HG02885 (cell line): ENCODE results near the gene UNC5CL.

Source experiments
- ATAC-seq: cut with Tn5 transposase; IDR thresholded peaks from one replicate; pipeline ENCODE4 v1.9.1; 2021; ENCODE audit warnings: mild to moderate bottlenecking; ENCODE audit not compliant: unreplicated experiment, poor library complexity

UNC5CL gene

DNA sequence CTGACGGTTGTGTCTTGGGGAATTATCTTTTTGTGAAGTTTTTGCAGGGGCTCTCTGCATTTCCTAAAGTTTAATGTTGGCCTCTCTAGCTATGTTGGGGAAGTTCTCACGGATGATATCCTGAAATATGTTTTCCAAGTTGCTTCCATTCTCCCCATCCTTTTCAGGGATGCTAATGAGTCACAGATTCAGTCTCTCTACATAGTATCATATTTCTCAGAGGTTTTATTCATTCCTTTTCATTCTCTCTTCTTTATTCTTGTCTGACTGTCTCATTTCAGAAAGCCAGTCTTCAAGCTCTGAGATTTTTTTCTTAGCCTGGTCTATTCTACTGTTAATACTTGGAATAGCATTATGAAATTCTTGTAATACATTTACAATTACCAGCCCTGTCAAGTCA, 61.3 kb downstream of the UNC5CL start:
- no peak for ATAC-seq

DNA sequence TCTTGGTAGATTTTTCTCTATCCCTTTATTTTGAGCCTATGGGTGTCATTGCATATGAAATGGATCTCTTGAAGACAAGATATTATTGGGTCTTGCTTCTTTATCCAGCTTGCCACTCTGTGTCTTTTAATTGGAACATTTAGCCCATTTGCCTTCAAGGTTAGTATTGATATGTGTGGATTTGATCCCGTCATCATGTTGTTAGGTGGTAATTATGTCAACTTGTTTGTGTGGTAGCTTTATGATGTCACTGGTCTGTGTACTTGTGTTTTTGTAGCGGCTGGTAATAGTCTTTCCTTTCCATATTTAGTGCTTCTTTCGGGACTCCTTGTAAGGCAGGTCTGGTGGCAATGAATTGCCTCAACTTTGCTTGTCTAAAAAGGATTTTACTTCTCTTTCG, 61.9 kb downstream of the UNC5CL start:
- ATAC-seq: no peak
